ENCODE measurements around the gene NKD1.

The NKD1 gene

GRCh38 chr16:50670476-50670875 is 122.3 kb downstream of the NKD1 start:
- no peak overlapping the region for H3K4me3 ChIP-seq (ENCODE audit: low read depth, low read length)
- TF ChIP-seq CTCF (IDR thresholded peaks at IDR 0.05; ENCODE audit: borderline replicate concordance, insufficient read depth, low read depth, low read length): no peak

- H3K4me3 ChIP-seq (ENCODE audit: low read depth, low read length): no peak overlapping the region
Measured at GRCh38 chr16:50671644-50672260, 123.6 kb downstream of the NKD1 start.

GRCh38 chr16:50673496-50674275 is 125.5 kb downstream of the NKD1 start:
- no peak overlapping the region for H3K4me3 ChIP-seq (ENCODE audit: low read depth, low read length)
- no peak for TF ChIP-seq CTCF (IDR thresholded peaks at IDR 0.05; ENCODE audit: borderline replicate concordance, insufficient read depth, low read depth, low read length)

More at GRCh38 chr16:50671644-50672260, 123.6 kb downstream of the NKD1 start:
- TF ChIP-seq CTCF (IDR thresholded peaks at IDR 0.05; ENCODE audit: borderline replicate concordance, insufficient read depth, low read depth, low read length): peak; percentile 69

GRCh38 chr16:50674831-50675230 is 126.6 kb downstream of the NKD1 start:
- TF ChIP-seq CTCF (IDR thresholded peaks at IDR 0.05; ENCODE audit: borderline replicate concordance, insufficient read depth, low read depth, low read length): no peak
- no peak overlapping the region for H3K4me3 ChIP-seq (ENCODE audit: low read depth, low read length)

GRCh38 chr16:50675686-50676610 is 127.8 kb downstream of the NKD1 start:
- no peak for TF ChIP-seq CTCF (IDR thresholded peaks at IDR 0.05; ENCODE audit: borderline replicate concordance, insufficient read depth, low read depth, low read length)
- no peak overlapping the region for H3K4me3 ChIP-seq (ENCODE audit: low read depth, low read length)

GRCh38 chr16:50676684-50677225 is 128.6 kb downstream of the NKD1 start:
- TF ChIP-seq CTCF (IDR thresholded peaks at IDR 0.05; ENCODE audit: borderline replicate concordance, insufficient read depth, low read depth, low read length): no peak
- H3K4me3 ChIP-seq (ENCODE audit: low read depth, low read length): no peak overlapping the region
